ENCODE measurements around the gene NR6A1. TPM values are rescaled to one million over a fixed set of nuclear protein-coding genes. Genes with fewer than 3 reads are reported as not detected.

The NR6A1 gene
- total and polyA plus RNA-seq, 9 donors = 0.29 to 1.7 (median 1.00) TPM

DNA sequence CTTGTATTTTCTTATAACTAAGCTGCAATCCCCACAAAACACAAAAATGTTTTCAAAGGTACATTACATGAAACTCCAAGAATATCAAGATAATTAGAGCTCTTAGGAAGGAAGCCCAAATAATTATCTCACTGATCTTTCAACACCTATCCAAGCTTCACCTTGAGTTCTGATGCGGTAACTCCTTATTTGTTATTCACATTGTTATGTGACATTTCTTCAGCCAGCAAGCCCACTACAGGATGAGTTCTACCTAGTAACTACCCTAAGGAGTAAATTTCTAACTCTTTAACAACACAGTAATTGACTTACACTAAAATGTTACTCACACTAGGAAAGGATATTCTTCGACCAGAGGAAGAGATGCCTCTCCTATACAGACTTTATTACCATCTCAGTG is 9.9 kb downstream of the NR6A1 start:
- Histone ChIP-seq H3K4me3 (no peak overlapping the region), H3K4me1 (ENCODE audit: insufficient read depth) (no peaks in the 10 kb centered on the region), H3K36me3 (no peaks in the 10 kb centered on the region), H3K9me3 (no peaks in the 10 kb centered on the region), H3K27me3 (no peaks in the 10 kb centered on the region), H3K27ac (no peak overlapping the region)
- DNase-seq = no peak
- no peak for TF ChIP-seq EP300 (IDR thresholded peaks at IDR 0.05)
- TF ChIP-seq POLR2A (IDR thresholded peaks at IDR 0.05) = no peak
- TF ChIP-seq, protein P1, sequence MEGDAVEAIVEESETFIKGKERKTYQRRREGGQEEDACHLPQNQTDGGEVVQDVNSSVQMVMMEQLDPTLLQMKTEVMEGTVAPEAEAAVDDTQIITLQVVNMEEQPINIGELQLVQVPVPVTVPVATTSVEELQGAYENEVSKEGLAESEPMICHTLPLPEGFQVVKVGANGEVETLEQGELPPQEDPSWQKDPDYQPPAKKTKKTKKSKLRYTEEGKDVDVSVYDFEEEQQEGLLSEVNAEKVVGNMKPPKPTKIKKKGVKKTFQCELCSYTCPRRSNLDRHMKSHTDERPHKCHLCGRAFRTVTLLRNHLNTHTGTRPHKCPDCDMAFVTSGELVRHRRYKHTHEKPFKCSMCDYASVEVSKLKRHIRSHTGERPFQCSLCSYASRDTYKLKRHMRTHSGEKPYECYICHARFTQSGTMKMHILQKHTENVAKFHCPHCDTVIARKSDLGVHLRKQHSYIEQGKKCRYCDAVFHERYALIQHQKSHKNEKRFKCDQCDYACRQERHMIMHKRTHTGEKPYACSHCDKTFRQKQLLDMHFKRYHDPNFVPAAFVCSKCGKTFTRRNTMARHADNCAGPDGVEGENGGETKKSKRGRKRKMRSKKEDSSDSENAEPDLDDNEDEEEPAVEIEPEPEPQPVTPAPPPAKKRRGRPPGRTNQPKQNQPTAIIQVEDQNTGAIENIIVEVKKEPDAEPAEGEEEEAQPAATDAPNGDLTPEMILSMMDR (IDR thresholded peaks at IDR 0.05) = no peak
- WGBS, 3 donors = 87 to 90% (median 87%) methylated on average over 2 of the region's 2 CpGs
- intact Hi-C loops (cut with DNase I) = no loop called here

DNA sequence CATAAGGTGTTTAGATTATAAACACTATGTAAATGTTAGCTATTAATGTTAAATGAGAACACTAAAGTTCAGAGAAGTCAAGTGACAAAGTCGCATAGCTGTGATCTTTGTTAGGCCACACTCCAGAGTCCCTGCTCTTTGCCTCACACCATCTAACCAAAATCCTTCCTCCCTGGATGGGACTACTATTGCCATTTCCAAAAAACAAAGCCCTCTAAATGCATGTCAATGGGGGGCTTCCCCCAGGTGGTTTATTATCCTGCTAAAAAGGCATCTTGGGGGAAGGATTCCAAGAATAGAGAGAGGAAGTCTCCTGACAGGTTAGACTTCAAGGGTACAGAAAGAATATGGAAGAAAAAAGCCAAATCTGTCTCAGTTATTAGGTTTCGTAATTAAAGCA is 10.4 kb downstream of the NR6A1 start:
- H3K27ac ChIP-seq = no peak overlapping the region
- H3K4me1 ChIP-seq (ENCODE audit: insufficient read depth) = no peaks in the 10 kb centered on the region
- no peak overlapping the region for H3K4me3 ChIP-seq
- H3K36me3 ChIP-seq = no peaks in the 10 kb centered on the region
- H3K9me3 ChIP-seq = no peaks in the 10 kb centered on the region
- intact Hi-C loops (cut with DNase I) = no loop called here
- 95 to 97% (median 96%) methylated on average over 2 of the region's 2 CpGs for WGBS, 3 donors
- no peaks in the 10 kb centered on the region for H3K27me3 ChIP-seq
- no peak for DNase-seq
- TF ChIP-seq EP300 (IDR thresholded peaks at IDR 0.05) = no peak
- TF ChIP-seq, protein P1 (IDR thresholded peaks at IDR 0.05) = no peak

GRCh38 chr9:124759327-124759726 is 11.8 kb downstream of the NR6A1 start:
- DNase-seq = no peak
- no peaks in the 10 kb centered on the region for H3K27me3 ChIP-seq
- WGBS, 3 donors = 94 to 97% (median 96%) methylated on average over 2 of the region's 2 CpGs
- no peaks in the 10 kb centered on the region for H3K9me3 ChIP-seq
- intact Hi-C loops (cut with DNase I) = no loop called here
- no peaks in the 10 kb centered on the region for H3K4me1 ChIP-seq (ENCODE audit: insufficient read depth)
- H3K27ac ChIP-seq = no peak overlapping the region
- H3K36me3 ChIP-seq = no peaks in the 10 kb centered on the region
- H3K4me3 ChIP-seq = no peak overlapping the region
- TF ChIP-seq, protein P1 (IDR thresholded peaks at IDR 0.05) = no peak
- no peak for TF ChIP-seq POLR2A (IDR thresholded peaks at IDR 0.05)
- no peak for TF ChIP-seq EP300 (IDR thresholded peaks at IDR 0.05)

GRCh38 chr9:124758691-124759090 is 12.4 kb downstream of the NR6A1 start:
- intact Hi-C loops (cut with DNase I) = no loop called here
- Histone ChIP-seq H3K27ac (no peak overlapping the region), H3K4me1 (ENCODE audit: insufficient read depth) (no peaks in the 10 kb centered on the region), H3K9me3 (no peaks in the 10 kb centered on the region), H3K36me3 (no peaks in the 10 kb centered on the region), H3K27me3 (no peaks in the 10 kb centered on the region), H3K4me3 (no peak overlapping the region)
- TF ChIP-seq, protein P1 (IDR thresholded peaks at IDR 0.05) = no peak
- no peak for TF ChIP-seq POLR2A (IDR thresholded peaks at IDR 0.05)
- TF ChIP-seq EP300 (IDR thresholded peaks at IDR 0.05) = no peak
- no peak for DNase-seq

DNA sequence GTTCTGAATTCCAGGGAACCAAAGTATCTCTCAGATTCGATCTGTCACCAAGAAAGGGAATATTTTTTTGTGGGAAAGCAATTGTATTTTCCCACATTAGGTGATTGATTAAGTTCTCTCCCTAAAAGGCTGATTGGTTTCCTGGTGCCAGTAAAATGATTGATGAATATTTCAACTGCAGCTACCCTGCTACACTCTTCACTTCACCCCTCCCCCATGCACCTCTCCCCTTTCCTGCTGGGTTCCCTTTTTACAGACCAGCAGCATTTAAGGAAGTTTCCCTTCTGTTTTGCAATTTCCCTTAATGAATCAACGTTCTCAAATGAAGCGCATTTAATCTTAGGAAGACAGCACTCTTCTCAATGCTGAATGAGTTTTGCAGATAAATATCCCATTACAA is 13.1 kb downstream of the NR6A1 start:
- H3K27me3 ChIP-seq = no peaks in the 10 kb centered on the region

More for the DNA sequence above, 13.1 kb downstream of the NR6A1 start:
- Histone ChIP-seq H3K27ac (no peak overlapping the region), H3K4me3 (no peak overlapping the region), H3K9me3 (no peaks in the 10 kb centered on the region), H3K4me1 (ENCODE audit: insufficient read depth) (no peaks in the 10 kb centered on the region), H3K36me3 (no peaks in the 10 kb centered on the region)
- no peak for DNase-seq
- 30 to 46% (median 37%) methylated on average over 3 of the region's 3 CpGs for WGBS, 3 donors
- intact Hi-C loops (cut with DNase I) = no loop called here
- TF ChIP-seq POLR2A (IDR thresholded peaks at IDR 0.05) (no peak), EP300 (IDR thresholded peaks at IDR 0.05) (no peak)
- TF ChIP-seq, protein P1 (IDR thresholded peaks at IDR 0.05) = no peak

All from ovary (tissue), 9 donors.